Adrenal gland (tissue), 5 donors: ENCODE measurements around the gene TMEM229B.

Experiments
- CTCF ChIP-seq, 6 experiments: fragments of 450-650 bp in 4 of 6; fragments of 200-600 bp in 2 of 6; sonication (generic) in 1 of 6; IDR thresholded peaks; 1 replicate in 5 of 6; 2 replicates in 1 of 6; pipeline versions ENCODE4 v1.5.1 to v1.8.0; 2016 to 2021; ENCODE audit warnings: antibody characterized with exemption in 6 of 6, mild to moderate bottlenecking in 2 of 6, moderate library complexity in 1 of 6
- POLR2A ChIP-seq, 2 donors: fragments of 450-650 bp; IDR thresholded peaks; one replicate each; pipeline ENCODE4 v1.6.1; 2017; ENCODE audit warnings: antibody characterized with exemption in 2 of 2, mild to moderate bottlenecking in 2 of 2, moderate library complexity in 1 of 2
- donor health status: DM: no; HTN: no; CAD: no.

- TF ChIP-seq CTCF (IDR thresholded peaks at IDR 0.05): no peak
- TF ChIP-seq POLR2A (IDR thresholded peaks at IDR 0.05): no peak
These were observed 62.9 kb downstream of the TMEM229B start for GRCh38 chr14:67425608-67426007.
